Activated CD4-positive, CD25-positive, alpha-beta regulatory T cell treated with anti-CD3 and anti-CD28 coated beads, Interleukin-2, amount 50 U/mL, for 16 hours (primary cell): ENCODE results near the gene FAM120AOS.
"Not testable (repeated sequence)": the region's sequence is repeated elsewhere in the genome, so short reads cannot be mapped to it uniquely, and the experiment has no call there.

Experiments used
- DNase-seq: peaks from one replicate; pipeline ENCODE4 v3.0.0-alpha.2; 2020; ENCODE audit warnings: low read depth, low spot score

FAM120AOS gene

GRCh38 chr9:93439301-93439700 lies 14.1 kb downstream of the FAM120AOS start:
- DNase-seq, result not testable (repeated sequence)

- DNase-seq, result no peak
These were observed 15.4 kb downstream of the FAM120AOS start for GRCh38 chr9:93437996-93438395.

GRCh38 chr9:93436655-93437407 lies 16.6 kb downstream of the FAM120AOS start:
- no peak for DNase-seq

GRCh38 chr9:93436218-93436617 lies 17.2 kb downstream of the FAM120AOS start:
- DNase-seq, result no peak

GRCh38 chr9:93435386-93435785 lies 18.0 kb downstream of the FAM120AOS start:
- DNase-seq, result no peak

GRCh38 chr9:93434056-93434455 lies 19.3 kb downstream of the FAM120AOS start:
- no peak for DNase-seq

GRCh38 chr9:93432964-93433363 lies 20.4 kb downstream of the FAM120AOS start:
- DNase-seq, result no peak

- DNase-seq, result no peak
These were observed 21.8 kb downstream of the FAM120AOS start for GRCh38 chr9:93431539-93432105.

- DNase-seq, result no peak
These were observed 25.6 kb downstream of the FAM120AOS start for GRCh38 chr9:93427655-93428379.

GRCh38 chr9:93422977-93423616 lies 30.3 kb downstream of the FAM120AOS start:
- DNase-seq, result no peak

- no peak for DNase-seq
These were observed 34.4 kb downstream of the FAM120AOS start for GRCh38 chr9:93419023-93419422.

GRCh38 chr9:93417538-93417937 lies 35.8 kb downstream of the FAM120AOS start:
- DNase-seq, result no peak

GRCh38 chr9:93416530-93417235 lies 36.7 kb downstream of the FAM120AOS start:
- DNase-seq, result no peak

- no peak for DNase-seq
These were observed 38.1 kb downstream of the FAM120AOS start for GRCh38 chr9:93415176-93415690.

GRCh38 chr9:93413530-93413929 lies 39.9 kb downstream of the FAM120AOS start:
- no peak for DNase-seq

GRCh38 chr9:93406371-93406770 lies 47.0 kb downstream of the FAM120AOS start:
- DNase-seq, result no peak

GRCh38 chr9:93398471-93398870 lies 54.9 kb downstream of the FAM120AOS start:
- no peak for DNase-seq

- no peak for DNase-seq
These were observed 55.6 kb downstream of the FAM120AOS start for GRCh38 chr9:93397661-93398373.
